Activated T-cell treated with anti-CD3 and anti-CD28 coated beads for 48 hours (primary cell): Measurements from ENCODE around the gene CNIH3.

Source experiments
- DNase-seq: peaks from one replicate; pipeline ENCODE4 v3.0.0-alpha.2; 2020; ENCODE audit warnings: low read depth

The CNIH3 gene

GRCh38 chr1:224722838-224723237 is 106.7 kb downstream of the CNIH3 start:
- DNase-seq = no peak

GRCh38 chr1:224724566-224724965 is 108.4 kb downstream of the CNIH3 start:
- DNase-seq = no peak

GRCh38 chr1:224726441-224727182 is 110.5 kb downstream of the CNIH3 start:
- DNase-seq = no peak

GRCh38 chr1:224727351-224728289 is 111.5 kb downstream of the CNIH3 start:
- DNase-seq = no peak

- DNase-seq = no peak
Measured at GRCh38 chr1:224730540-224730939, 114.4 kb downstream of the CNIH3 start.

GRCh38 chr1:224730965-224731364 is 114.8 kb downstream of the CNIH3 start:
- DNase-seq = no peak

- DNase-seq = no peak
Measured at GRCh38 chr1:224731633-224732032, 115.5 kb downstream of the CNIH3 start.

GRCh38 chr1:224732377-224733026 is 116.4 kb downstream of the CNIH3 start:
- no peak for DNase-seq

GRCh38 chr1:224733027-224733911 is 117.2 kb downstream of the CNIH3 start:
- DNase-seq = no peak

GRCh38 chr1:224734261-224734935 is 118.3 kb downstream of the CNIH3 start:
- DNase-seq = no peak

- DNase-seq = no peak
Measured at GRCh38 chr1:224735159-224735558, 119.0 kb downstream of the CNIH3 start.

GRCh38 chr1:224736619-224737352 is 120.7 kb downstream of the CNIH3 start:
- no peak for DNase-seq

GRCh38 chr1:224737353-224737727 is 121.2 kb downstream of the CNIH3 start:
- DNase-seq = no peak

GRCh38 chr1:224739303-224739996 is 123.3 kb downstream of the CNIH3 start:
- no peak for DNase-seq

GRCh38 chr1:224739997-224740684 is 124.0 kb downstream of the CNIH3 start:
- DNase-seq = no peak

GRCh38 chr1:224740685-224741052 is 124.6 kb downstream of the CNIH3 start:
- DNase-seq = no peak

GRCh38 chr1:224742349-224742748 is 126.2 kb downstream of the CNIH3 start:
- DNase-seq = no peak

GRCh38 chr1:224743608-224744164 is 127.6 kb downstream of the CNIH3 start:
- no peak for DNase-seq

- no peak for DNase-seq
Measured at GRCh38 chr1:224744521-224744920, 128.4 kb downstream of the CNIH3 start.
